ENCODE data around the gene LRRTM1. TPM values are rescaled to one million over a fixed set of nuclear protein-coding genes. Genes with fewer than 3 reads are reported as not detected.

The LRRTM1 gene
- polyA plus RNA-seq, 1 of the 3 experiments (the other 2 are of a cell fraction) = 1.6 TPM

DNA sequence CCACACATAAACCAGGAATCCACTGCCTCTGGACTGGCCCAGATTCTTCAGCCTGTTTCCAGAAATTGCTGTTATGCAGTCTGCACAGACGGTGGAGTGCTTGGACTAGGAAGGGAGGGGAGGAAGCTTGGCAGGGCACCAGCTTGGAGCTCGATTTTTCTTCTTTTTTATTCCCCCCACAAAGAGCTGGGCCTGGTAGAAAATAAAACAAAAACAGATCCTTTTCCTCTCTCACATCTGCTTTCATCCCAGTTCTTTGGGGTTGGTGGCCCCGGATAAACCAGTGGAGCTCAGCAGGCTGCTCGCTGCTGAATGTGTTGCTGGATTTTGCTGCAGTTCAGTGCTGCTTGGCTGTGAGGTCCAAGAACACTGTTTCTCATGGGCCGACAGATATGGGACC is 16.0 kb downstream of the LRRTM1 start:
- Histone ChIP-seq H3K36me3 (replicated peaks in 1 of 2; ENCODE audit: control insufficient read depth in 1 of 2, insufficient read depth in 2 of 2, low read length in 1 of 2) (no peaks in the 10 kb centered on the region), H3K9me2 (no peaks in the 10 kb centered on the region), H3K4me3 (ENCODE audit: low read depth in 2 of 2, low read length in 1 of 2) (no peak overlapping the region), H3F3A (replicated peaks; ENCODE audit: insufficient read depth) (no peaks in the 10 kb centered on the region), H3K27ac (ENCODE audit: low read depth in 2 of 2, low read length in 1 of 2) (no peak overlapping the region), H3K9me3 (no peaks in the 10 kb centered on the region), H3K79me2 (ENCODE audit: insufficient read depth) (no peaks in the 10 kb centered on the region), H2AFZ (ENCODE audit: low read depth) (no peak overlapping the region), H3K27me3 (ENCODE audit: insufficient read depth) (no peaks in the 10 kb centered on the region), H4K20me1 (ENCODE audit: insufficient read depth) (no peaks in the 10 kb centered on the region), H3K4me2 (no peak overlapping the region), H3K4me1 (ENCODE audit: control insufficient read depth in 1 of 2, insufficient read depth in 2 of 2, low read depth in 1 of 2, low read length in 1 of 2) (peaks cover 0 to 3% of the 10 kb centered on the region in 2 experiments; a peak in 1 of 4 replicates), H3K9ac (no peak overlapping the region)
- peak; percentile 29 for DNase-seq
- 40% methylated on average over 5 of the region's 5 CpGs for WGBS (ENCODE audit: low lambda C conversion rate)
- TF ChIP-seq RAD21 (IDR thresholded peaks at IDR 0.05; ENCODE audit: low read length) = peak; percentile 74
- TF ChIP-seq RXRA (IDR thresholded peaks at IDR 0.05; ENCODE audit: borderline replicate concordance, low read depth) = no peak
- TF ChIP-seq, protein P1, sequence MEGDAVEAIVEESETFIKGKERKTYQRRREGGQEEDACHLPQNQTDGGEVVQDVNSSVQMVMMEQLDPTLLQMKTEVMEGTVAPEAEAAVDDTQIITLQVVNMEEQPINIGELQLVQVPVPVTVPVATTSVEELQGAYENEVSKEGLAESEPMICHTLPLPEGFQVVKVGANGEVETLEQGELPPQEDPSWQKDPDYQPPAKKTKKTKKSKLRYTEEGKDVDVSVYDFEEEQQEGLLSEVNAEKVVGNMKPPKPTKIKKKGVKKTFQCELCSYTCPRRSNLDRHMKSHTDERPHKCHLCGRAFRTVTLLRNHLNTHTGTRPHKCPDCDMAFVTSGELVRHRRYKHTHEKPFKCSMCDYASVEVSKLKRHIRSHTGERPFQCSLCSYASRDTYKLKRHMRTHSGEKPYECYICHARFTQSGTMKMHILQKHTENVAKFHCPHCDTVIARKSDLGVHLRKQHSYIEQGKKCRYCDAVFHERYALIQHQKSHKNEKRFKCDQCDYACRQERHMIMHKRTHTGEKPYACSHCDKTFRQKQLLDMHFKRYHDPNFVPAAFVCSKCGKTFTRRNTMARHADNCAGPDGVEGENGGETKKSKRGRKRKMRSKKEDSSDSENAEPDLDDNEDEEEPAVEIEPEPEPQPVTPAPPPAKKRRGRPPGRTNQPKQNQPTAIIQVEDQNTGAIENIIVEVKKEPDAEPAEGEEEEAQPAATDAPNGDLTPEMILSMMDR (IDR thresholded peaks at IDR 0.05) = peak; percentile 40
- TF ChIP-seq SMC3 (IDR thresholded peaks at IDR 0.05; ENCODE audit: low read depth, low read length) = peak; percentile 35; the same call in 1 of the 2 replicates
- POLR2A ChIA-PET = no interaction called here
- CTCF ChIA-PET = interaction anchor here (0.8 to 2.4 kb wide), 9 partner anchors 11 to 215 kb away, joined by 3 to 15 read pairs (median 3); no protein-coding TSS in a partner anchor

DNA sequence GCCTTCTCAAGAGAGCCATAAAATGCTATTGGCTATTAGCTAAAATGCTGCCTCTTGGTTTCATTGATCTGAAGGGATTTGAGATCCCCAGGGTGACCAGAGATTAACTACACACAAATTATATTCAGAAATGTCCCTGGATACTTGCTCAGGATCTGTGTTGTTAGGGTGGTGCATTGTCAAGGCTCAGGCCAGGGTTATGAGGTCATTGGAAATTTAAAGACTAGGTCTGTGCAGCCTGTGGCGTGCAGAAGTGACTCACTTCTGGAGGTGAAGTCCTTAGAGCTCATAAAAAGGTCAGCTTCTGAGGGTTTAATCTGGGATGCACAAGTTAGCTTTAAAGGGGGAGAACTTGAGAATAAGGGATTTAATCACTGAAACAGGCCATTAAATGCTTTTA is 23.5 kb downstream of the LRRTM1 start:
- no peak overlapping the region for H3K4me3 ChIP-seq (ENCODE audit: low read depth in 2 of 2, low read length in 1 of 2)

More for the DNA sequence above, 23.5 kb downstream of the LRRTM1 start:
- 58% methylated on average over 1 of the region's 1 CpG for WGBS (ENCODE audit: low lambda C conversion rate)
- H2AFZ ChIP-seq (ENCODE audit: low read depth) = no peak overlapping the region
- no peaks in the 10 kb centered on the region for H3K79me2 ChIP-seq (ENCODE audit: insufficient read depth)
- no peak overlapping the region for H3K27ac ChIP-seq (ENCODE audit: low read depth in 2 of 2, low read length in 1 of 2)
- H3K9me3 ChIP-seq = no peaks in the 10 kb centered on the region
- H4K20me1 ChIP-seq (ENCODE audit: insufficient read depth) = no peaks in the 10 kb centered on the region
- H3K36me3 ChIP-seq (replicated peaks in 1 of 2; ENCODE audit: control insufficient read depth in 1 of 2, insufficient read depth in 2 of 2, low read length in 1 of 2) = no peaks in the 10 kb centered on the region
- ChIA-PET CTCF (interaction anchor here (1.0 to 1.6 kb wide), 3 partner anchors 24 to 45 kb away, joined by 3 to 4 read pairs (median 3); no protein-coding TSS in a partner anchor), POLR2A (no interaction called here)
- no peak for TF ChIP-seq ZBTB33 (IDR thresholded peaks at IDR 0.05; ENCODE audit: borderline replicate concordance, low read depth)
- TF ChIP-seq SMC3 (IDR thresholded peaks at IDR 0.05; ENCODE audit: low read depth, low read length) = no peak
- no peak for TF ChIP-seq FOXJ3 (CRISPR knock-in tag; IDR thresholded peaks at IDR 0.05)
- TF ChIP-seq FOXM1 (IDR thresholded peaks at IDR 0.05; ENCODE audit: low read depth) = no peak
- no peak for TF ChIP-seq POLR2AphosphoS5 (IDR thresholded peaks at IDR 0.05; ENCODE audit: low read depth, low read length)
- TF ChIP-seq TEAD4 (IDR thresholded peaks at IDR 0.05; ENCODE audit: borderline replicate concordance, insufficient read depth) = no peak
- no peak for TF ChIP-seq RXRA (IDR thresholded peaks at IDR 0.05; ENCODE audit: borderline replicate concordance, low read depth)
- TF ChIP-seq FOSL2 (IDR thresholded peaks at IDR 0.05; ENCODE audit: borderline replicate concordance, low read depth) = no peak
- TF ChIP-seq, protein P2, sequence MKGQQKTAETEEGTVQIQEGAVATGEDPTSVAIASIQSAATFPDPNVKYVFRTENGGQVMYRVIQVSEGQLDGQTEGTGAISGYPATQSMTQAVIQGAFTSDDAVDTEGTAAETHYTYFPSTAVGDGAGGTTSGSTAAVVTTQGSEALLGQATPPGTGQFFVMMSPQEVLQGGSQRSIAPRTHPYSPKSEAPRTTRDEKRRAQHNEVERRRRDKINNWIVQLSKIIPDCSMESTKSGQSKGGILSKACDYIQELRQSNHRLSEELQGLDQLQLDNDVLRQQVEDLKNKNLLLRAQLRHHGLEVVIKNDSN (IDR thresholded peaks at IDR 0.05; ENCODE audit: borderline replicate concordance, low read depth) = no peak
- TF ChIP-seq, protein P3, sequence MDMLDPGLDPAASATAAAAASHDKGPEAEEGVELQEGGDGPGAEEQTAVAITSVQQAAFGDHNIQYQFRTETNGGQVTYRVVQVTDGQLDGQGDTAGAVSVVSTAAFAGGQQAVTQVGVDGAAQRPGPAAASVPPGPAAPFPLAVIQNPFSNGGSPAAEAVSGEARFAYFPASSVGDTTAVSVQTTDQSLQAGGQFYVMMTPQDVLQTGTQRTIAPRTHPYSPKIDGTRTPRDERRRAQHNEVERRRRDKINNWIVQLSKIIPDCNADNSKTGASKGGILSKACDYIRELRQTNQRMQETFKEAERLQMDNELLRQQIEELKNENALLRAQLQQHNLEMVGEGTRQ (IDR thresholded peaks at IDR 0.05; ENCODE audit: borderline replicate concordance, low read depth, low read length) = no peak
- no peak for TF ChIP-seq IRF3 (IDR thresholded peaks at IDR 0.05; ENCODE audit: low read depth, low read length)
- TF ChIP-seq GABPA (IDR thresholded peaks at IDR 0.05; ENCODE audit: low read depth) = no peak
- no peak for TF ChIP-seq PBX3 (IDR thresholded peaks at IDR 0.05)
- TF ChIP-seq TCF12 (IDR thresholded peaks at IDR 0.05) = no peak
- no peak for TF ChIP-seq RFX5 (IDR thresholded peaks at IDR 0.05; ENCODE audit: low read length)
- TF ChIP-seq EP300 (IDR thresholded peaks at IDR 0.05; ENCODE audit: borderline replicate concordance in 1 of 2, low read depth in 1 of 2, low read length in 1 of 2) = no peak
- TF ChIP-seq JUND (IDR thresholded peaks at IDR 0.05) = no peak
- no peak overlapping the region for H3K4me2 ChIP-seq
- no peak for DNase-seq
- H3F3A ChIP-seq (replicated peaks; ENCODE audit: insufficient read depth) = no peaks in the 10 kb centered on the region
- H3K9ac ChIP-seq = no peak overlapping the region
- H3K9me2 ChIP-seq = no peaks in the 10 kb centered on the region
- H3K27me3 ChIP-seq (ENCODE audit: insufficient read depth) = no peaks in the 10 kb centered on the region
- H3K4me1 ChIP-seq (ENCODE audit: control insufficient read depth in 1 of 2, insufficient read depth in 2 of 2, low read depth in 1 of 2, low read length in 1 of 2) = no peaks in the 10 kb centered on the region

Data from SK-N-SH (cell line).